Measurements from ENCODE around the gene FGF18. TPM values are rescaled to one million over a fixed set of nuclear protein-coding genes. Genes with fewer than 3 reads are reported as not detected.

The FGF18 gene
- total RNA-seq, 1 experiment from 2014 or later, result 0.94 TPM

- Histone ChIP-seq H3K23ac (ENCODE audit: insufficient read length, low read depth, low read length) (no peak overlapping the region), H2AFZ (ENCODE audit: low read length) (no peak overlapping the region), H2BK120ac (ENCODE audit: low read depth, low read length, poor library complexity, severe bottlenecking) (no peak overlapping the region), H3K4ac (ENCODE audit: low read depth, low read length) (no peak overlapping the region), H3K14ac (ENCODE audit: insufficient read depth, low read length) (no peak overlapping the region), H3K79me1 (ENCODE audit: insufficient read depth, low read depth, low read length, poor library complexity, severe bottlenecking) (no peaks in the 10 kb centered on the region), H4K5ac (ENCODE audit: insufficient read length, low read depth, low read length) (no peak overlapping the region), H3K4me1 (ENCODE audit: insufficient read depth, low read length) (peaks cover 2% of the 10 kb centered on the region; the same call in 1 of the 2 replicates), H3K9ac (ENCODE audit: extremely low read depth, insufficient read length, low read length) (no peak overlapping the region), H2BK5ac (ENCODE audit: insufficient read length, low read length) (no peak overlapping the region), H3K79me2 (ENCODE audit: insufficient read depth, low read length) (no peaks in the 10 kb centered on the region), H4K8ac (replicated peaks; ENCODE audit: insufficient read length, low read depth, low read length) (no peak overlapping the region), H3K27ac (ENCODE audit: insufficient read length, low read depth, low read length) (no peak overlapping the region), H3T11ph (ENCODE audit: low read length) (no peak overlapping the region), H2AK5ac (ENCODE audit: insufficient read length, low read length) (no peak overlapping the region), H3K56ac (ENCODE audit: insufficient read length, low read depth, low read length) (no peak overlapping the region), H4K91ac (ENCODE audit: insufficient read length, low read depth, low read length) (no peak overlapping the region), H3K9me3 (ENCODE audit: control insufficient read depth, low read depth, low read length) (no peaks in the 10 kb centered on the region), H4K20me1 (ENCODE audit: control insufficient read depth, insufficient read depth, insufficient read length) (no peaks in the 10 kb centered on the region), H2BK15ac (ENCODE audit: low read depth, low read length) (no peak overlapping the region), H3K27me3 (ENCODE audit: insufficient read depth, low read length) (no peaks in the 10 kb centered on the region), H3K23me2 (ENCODE audit: insufficient read length, low read depth, low read length, poor library complexity, severe bottlenecking) (no peaks in the 10 kb centered on the region), H3K18ac (ENCODE audit: insufficient read length, low read depth, low read length) (no peak overlapping the region), H2BK12ac (ENCODE audit: insufficient read length, low read depth, low read length) (no peak overlapping the region), H3K4me2 (ENCODE audit: insufficient read depth, insufficient read length, low read length) (no peak overlapping the region), H2BK20ac (ENCODE audit: low read depth, low read length, poor library complexity, severe bottlenecking) (no peak overlapping the region)
- Mint-ChIP-seq H3K36me3 (ENCODE audit: insufficient read depth in 1 of 3, low read depth in 3 of 3) (no peaks in the 10 kb centered on the region; a peak in 1 of 7 replicates), H3K4me3 (no peak overlapping the region), H3K27ac (no peak overlapping the region), H3K4me1 (peaks cover 2 to 14% of the 10 kb centered on the region in 2 experiments), H3K27me3 (ENCODE audit: low read depth) (peaks cover 8% of the 10 kb centered on the region; the same call in 1 of the 2 replicates), H3K9me3 (no peaks in the 10 kb centered on the region)
- WGBS (ENCODE audit: extremely low coverage, insufficient read length, low lambda C conversion rate), result no CpG with 5 or more reads among the region's 2 CpGs
- no peak for DNase-seq
- TF ChIP-seq CTCF (conservative IDR thresholded peaks at IDR 0.05), result no peak
Measured at GRCh38 chr5:171477101-171477500, 57.7 kb downstream of the FGF18 start.
